Left renal cortex interstitium (tissue), 4 donors: Measurements from ENCODE around the gene CTSO. TPM values are rescaled to one million over a fixed set of nuclear protein-coding genes. Genes with fewer than 3 reads are reported as not detected.
"Not testable (repeated sequence)": the region's sequence is repeated elsewhere in the genome, so short reads cannot be mapped to it uniquely, and the experiment has no call there.

Source experiments
- DNase-seq, 4 donors: peaks; one replicate each; pipeline ENCODE4 v3.0.0-alpha.2; 2013; ENCODE audit warnings: low read depth in 4 of 4, low spot score in 2 of 4, missing footprints in 1 of 4
- polyA plus RNA-seq, 4 donors: library from polyadenylated mRNA; unstranded; fragments of 120-200 nt; gene quantifications; one replicate each; pipeline ENCODE4 v1.2.1, GENCODE V29; 2013; ENCODE audit not compliant: insufficient read length in 4 of 4

The CTSO gene
- polyA plus RNA-seq, 4 donors = 34.4 to 57.2 (median 41.5) TPM

GRCh38 chr4:155959417-155959816 lies 5.8 kb upstream of the CTSO start:
- DNase-seq = no peak

- no peak for DNase-seq
Observed at GRCh38 chr4:155956461-155956860, 2.8 kb upstream of the CTSO start.

GRCh38 chr4:155954939-155955338 lies 1.3 kb upstream of the CTSO start:
- no peak for DNase-seq

GRCh38 chr4:155954118-155954685 lies 536 bp upstream of the CTSO start:
- no peak for DNase-seq

- peak in 2 of 4 donors; percentile 6 to 17 for DNase-seq
Observed at GRCh38 chr4:155952501-155952901, 1.2 kb downstream of the CTSO start.

- DNase-seq = no peak
Observed at GRCh38 chr4:155950461-155950860, 3.2 kb downstream of the CTSO start.

GRCh38 chr4:155948541-155948940 lies 5.1 kb downstream of the CTSO start:
- no peak for DNase-seq

GRCh38 chr4:155946486-155946885 lies 7.2 kb downstream of the CTSO start:
- no peak for DNase-seq

- no peak for DNase-seq
Observed at GRCh38 chr4:155944516-155944915, 9.2 kb downstream of the CTSO start.

GRCh38 chr4:155943605-155944291 lies 9.9 kb downstream of the CTSO start:
- DNase-seq = no peak

GRCh38 chr4:155941820-155942219 lies 11.8 kb downstream of the CTSO start:
- no peak for DNase-seq

GRCh38 chr4:155941085-155941790 lies 12.4 kb downstream of the CTSO start:
- DNase-seq = no peak

GRCh38 chr4:155935389-155935986 lies 18.2 kb downstream of the CTSO start:
- DNase-seq = no peak

GRCh38 chr4:155934634-155935033 lies 19.0 kb downstream of the CTSO start:
- DNase-seq = not testable (repeated sequence)

GRCh38 chr4:155931634-155932033 lies 22.0 kb downstream of the CTSO start:
- no peak for DNase-seq

GRCh38 chr4:155930330-155930729 lies 23.3 kb downstream of the CTSO start:
- no peak for DNase-seq

GRCh38 chr4:155929833-155930232 lies 23.8 kb downstream of the CTSO start:
- no peak for DNase-seq

- no peak for DNase-seq
Observed at GRCh38 chr4:155924637-155925036, 29.0 kb downstream of the CTSO start.

- no peak for DNase-seq
Observed at GRCh38 chr4:155921597-155921996, 32.1 kb downstream of the CTSO start.

GRCh38 chr4:155914782-155915181 lies 38.9 kb downstream of the CTSO start:
- DNase-seq = no peak

- DNase-seq = no peak
Observed at GRCh38 chr4:155911905-155912304, 41.8 kb downstream of the CTSO start.
